ENCODE results near the gene AZU1.

- TF ChIP-seq ZFP3 (tag by site-specific recombination; IDR thresholded peaks at IDR 0.05; ENCODE audit: low read depth) (no peak), SETDB1 (IDR thresholded peaks at IDR 0.05; ENCODE audit: insufficient read length, low read length) (no peak), GLIS2 (tag by site-specific recombination; IDR thresholded peaks at IDR 0.05) (no peak), CTCF (tag by site-specific recombination; IDR thresholded peaks at IDR 0.05) (no peak), ZNF670 (tag by site-specific recombination; IDR thresholded peaks at IDR 0.05; ENCODE audit: low read depth) (no peak), SP2 (tag by site-specific recombination; IDR thresholded peaks at IDR 0.05) (no peak)
These were observed 49.2 kb downstream of the AZU1 start for GRCh38 chr19:876780-877314.

All from HEK293 (cell line).